ENCODE data around the gene RPP30.
"Not testable (repeated sequence)": the region's sequence is repeated elsewhere in the genome, so short reads cannot be mapped to it uniquely, and the experiment has no call there.

The RPP30 gene

DNA sequence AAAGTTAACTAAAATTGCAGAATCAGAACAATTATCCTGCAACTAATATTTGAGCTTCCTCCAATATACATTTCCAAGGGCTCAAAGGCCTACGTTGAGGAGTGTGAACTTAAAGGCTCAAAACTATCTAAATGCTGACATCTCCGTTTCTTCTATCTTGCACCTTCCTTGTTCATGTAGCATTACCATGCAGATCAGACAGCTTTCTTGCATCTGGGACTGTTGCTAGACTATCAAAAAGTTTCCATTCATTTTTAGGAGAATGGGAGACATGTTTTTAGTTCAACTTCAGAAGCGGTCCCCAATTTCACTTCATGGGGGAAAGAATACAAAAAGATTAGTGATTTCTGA, 46.2 kb downstream of the RPP30 start:
- DNase-seq = no peak

- DNase-seq = no peak
Observed at GRCh38 chr10:90919683-90920574, 48.2 kb downstream of the RPP30 start.

- DNase-seq = no peak
Observed at GRCh38 chr10:90920986-90921666, 49.4 kb downstream of the RPP30 start, which contains the start of gene ANKRD1. Gene ANKRD1, minus strand, starts transcription at chr10:90921087. Its CDS starts 60 bp downstream, at chr10:90921027.

DNA sequence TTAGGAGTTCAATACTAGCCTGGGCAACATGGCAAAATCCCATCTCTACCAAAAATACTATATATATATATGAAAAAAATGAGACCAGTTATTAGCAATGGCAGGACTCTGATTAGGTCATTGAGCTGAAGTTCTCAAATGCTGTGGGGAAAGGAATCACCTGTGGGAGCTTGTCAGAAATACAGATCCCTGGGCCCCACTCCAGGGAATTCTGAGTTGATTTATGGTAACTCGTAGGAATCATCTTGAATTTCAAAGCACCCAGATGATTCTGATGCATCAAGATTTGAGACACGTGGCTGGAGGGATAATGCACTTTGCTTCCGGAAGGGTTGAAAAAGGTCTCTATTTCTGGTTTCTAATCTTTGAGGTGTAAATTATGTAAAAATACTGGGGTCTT, 50.1 kb downstream of the RPP30 start:
- DNase-seq = no peak

DNA sequence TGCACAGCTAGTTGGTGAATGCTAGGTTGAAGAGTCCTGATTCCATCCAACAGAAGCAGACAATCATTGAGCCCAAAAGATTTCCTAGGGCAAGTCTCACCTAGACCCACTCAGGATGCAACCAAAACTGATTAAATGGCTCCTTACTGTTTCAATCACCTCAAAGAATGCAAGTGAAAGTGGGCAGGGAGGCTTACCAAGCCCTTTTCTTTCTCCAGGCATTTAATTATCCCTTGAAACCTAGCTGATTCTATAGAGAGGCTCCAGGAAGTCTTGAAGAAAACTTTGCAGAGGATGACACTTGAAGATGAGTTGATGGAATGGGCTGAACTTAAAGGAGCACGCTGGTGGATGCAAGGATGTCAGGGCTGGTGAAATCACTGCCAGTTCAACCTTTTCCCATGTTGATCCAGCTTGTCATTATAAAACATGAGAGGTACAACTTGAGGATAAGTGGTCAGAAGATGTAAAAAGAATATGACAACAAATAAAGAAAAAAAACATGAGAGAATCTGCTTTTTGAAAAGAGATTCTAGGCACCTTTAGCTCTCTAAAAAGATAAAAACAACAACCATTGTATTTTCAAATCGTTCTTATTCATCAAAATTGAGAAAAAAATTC, 51.4 kb downstream of the RPP30 start:
- no peak for DNase-seq

DNA sequence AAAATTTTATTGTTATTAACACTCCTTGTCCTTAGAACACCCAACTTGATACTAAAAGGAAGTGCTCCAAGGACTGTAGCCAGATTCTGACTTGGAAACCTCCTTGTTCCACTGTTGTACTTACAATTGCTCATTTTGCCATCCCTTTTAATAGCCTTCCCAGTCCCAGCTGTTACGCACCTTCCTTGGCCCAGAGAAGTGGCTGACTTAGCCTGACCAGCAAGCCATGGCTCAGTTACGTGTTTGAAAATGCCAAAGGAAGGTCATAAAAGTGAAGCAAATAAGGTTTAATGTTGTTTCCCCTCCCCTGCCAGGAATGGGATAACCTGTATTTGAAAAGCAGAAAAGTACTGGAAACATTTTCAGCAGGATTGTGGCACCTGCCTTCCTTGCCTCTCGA, 52.8 kb downstream of the RPP30 start:
- DNase-seq = no peak

GRCh38 chr10:90925079-90926029, 53.6 kb downstream of the RPP30 start:
- DNase-seq = no peak

DNA sequence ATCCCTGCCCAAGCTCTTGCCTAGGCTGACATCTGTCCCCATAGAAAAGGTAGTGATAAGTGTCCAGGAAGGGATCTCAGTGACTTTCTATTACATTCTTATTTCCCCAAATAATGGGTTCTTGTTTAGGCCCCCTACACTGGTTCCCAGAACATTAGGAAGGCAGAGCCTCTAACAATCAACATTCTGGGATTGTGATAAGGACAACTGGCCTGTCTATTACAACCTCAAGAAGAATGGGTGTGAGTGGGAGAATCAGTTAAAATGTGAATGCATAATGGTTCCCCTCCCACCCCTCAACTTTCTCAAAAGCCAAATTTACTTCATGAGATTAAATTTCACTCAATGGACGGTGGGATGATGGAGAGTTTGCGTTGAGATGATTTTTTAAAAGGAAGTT, 55.5 kb downstream of the RPP30 start:
- no peak for DNase-seq

GRCh38 chr10:90929179-90929578, 57.4 kb downstream of the RPP30 start:
- DNase-seq = no peak

DNA sequence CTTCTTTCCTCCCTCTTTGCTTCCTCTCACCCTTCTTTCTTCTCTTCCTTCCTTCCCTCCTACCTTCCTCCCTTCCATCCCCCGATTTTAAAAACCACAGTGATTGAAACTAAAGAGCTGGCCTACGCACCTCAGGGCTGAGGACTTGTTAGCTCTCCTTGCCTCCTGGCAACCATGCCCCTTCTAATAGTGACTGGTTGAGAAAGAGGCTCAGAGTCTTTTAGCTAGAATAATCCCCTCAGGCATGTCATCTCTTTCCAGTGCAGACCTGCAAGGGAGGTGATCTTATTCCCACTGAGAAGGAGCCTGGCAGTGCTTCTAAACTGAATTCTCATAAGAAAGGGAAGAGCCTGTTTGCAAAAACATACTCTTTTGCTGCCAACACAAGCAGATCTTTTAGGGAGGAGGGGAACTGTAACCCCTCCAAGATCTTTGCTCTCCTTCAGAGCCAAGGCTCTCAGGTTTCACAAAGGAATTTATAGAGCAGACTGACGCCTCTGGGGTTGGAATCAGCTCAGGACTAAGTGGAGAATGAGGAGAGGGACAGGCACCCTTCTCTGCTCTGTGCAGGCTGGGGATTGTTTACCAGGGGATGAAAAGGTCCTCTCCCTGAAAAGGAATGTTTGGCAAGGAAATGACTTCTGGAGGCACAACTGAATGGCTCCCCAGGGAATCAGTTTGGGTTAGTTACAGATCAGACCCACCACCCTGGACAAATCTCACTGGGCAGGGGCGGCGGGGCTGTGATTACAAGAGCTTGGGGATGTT, 58.5 kb downstream of the RPP30 start:
- DNase-seq = no peak

GRCh38 chr10:90930971-90931871, 59.4 kb downstream of the RPP30 start:
- DNase-seq = no peak

- DNase-seq = no peak
Observed at GRCh38 chr10:90935581-90936275, 64.0 kb downstream of the RPP30 start.

DNA sequence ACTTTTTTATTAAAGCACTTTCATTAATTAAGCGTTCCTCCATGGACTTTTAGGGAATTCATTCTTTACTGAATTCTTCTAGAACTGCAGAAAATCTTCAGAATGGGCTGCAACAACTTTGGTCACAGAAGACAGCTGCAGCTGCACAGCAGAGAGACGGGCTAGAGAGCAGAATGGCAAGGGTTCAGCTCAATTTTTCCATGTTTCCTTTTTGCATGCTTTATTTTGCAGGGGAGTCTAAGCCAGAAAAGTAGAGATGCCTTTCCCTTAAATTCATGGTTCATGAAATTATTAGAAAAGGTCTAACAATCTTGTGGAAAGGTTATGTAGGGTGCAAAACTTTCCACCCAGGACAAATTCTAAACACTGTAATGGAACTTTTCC, 64.5 kb downstream of the RPP30 start:
- DNase-seq = no peak

DNA sequence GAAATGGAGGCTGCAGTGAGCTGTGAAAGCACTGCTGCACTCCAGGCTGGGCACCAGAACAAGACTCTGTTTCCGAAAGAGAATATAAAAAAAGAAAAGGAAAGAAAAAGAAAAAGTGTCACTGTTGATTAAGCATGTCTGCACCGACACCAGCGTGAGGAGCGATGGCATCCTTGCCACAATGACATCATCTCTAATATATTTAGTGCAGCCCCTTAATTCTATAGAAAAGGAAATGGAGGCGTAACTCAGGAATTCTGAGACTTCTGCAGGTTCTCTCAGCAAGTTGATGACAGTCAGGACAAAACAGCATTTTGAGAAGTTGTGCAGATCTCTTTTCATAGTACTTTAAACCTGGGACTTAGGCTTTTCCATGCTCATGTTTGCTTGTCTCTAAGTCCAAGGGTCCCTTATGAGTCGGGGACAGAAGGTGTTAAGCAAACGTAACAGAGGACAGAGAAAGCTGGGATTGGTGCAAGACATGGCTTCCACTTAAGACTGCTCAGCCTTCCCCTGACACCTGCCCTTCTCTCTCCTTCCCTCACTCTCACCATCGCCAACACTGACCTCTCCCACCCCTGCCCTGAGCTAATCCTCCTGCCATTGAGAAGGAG, 66.0 kb downstream of the RPP30 start:
- no peak for DNase-seq

GRCh38 chr10:90939116-90939515, 67.3 kb downstream of the RPP30 start:
- DNase-seq = no peak

DNA sequence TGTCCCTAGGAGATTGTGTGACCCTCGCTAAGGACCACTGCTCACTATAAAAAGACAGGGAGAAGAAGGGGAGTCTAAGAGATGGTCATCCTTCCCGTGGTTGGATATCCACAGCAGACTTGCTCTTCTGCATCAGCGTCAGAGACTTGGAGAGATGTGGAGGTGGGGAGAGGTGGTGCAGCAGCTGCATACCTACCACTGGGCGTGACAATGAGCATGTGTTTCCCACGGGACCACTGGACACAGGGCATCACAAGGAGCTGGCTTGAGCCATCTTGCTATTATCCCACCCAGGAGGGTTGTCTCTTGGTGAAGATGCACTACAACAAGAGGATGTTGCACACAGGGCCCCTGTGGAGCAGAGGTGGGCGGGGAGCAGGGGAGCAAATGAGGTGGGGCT, 67.9 kb downstream of the RPP30 start:
- no peak for DNase-seq

GRCh38 chr10:90942980-90943379, 71.2 kb downstream of the RPP30 start:
- DNase-seq = not testable (repeated sequence)

DNA sequence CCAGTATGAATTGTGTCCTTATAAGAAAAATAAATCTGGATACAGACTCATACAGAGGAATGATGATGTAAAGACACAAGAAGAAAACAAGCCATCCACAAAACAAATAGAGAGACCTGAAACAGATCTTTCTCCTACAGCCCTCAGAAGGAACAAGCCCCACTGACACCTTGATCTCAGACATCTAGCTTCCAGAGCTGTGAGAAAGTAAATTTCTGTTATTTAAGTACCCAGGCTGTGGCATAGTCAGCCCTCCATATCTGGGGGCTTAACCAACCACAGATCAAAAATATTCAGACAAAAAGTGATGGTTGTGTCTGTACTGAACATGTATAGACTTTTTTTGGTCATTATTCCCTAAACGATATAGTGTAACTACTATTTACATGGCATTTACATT, 73.0 kb downstream of the RPP30 start:
- DNase-seq = no peak

DNA sequence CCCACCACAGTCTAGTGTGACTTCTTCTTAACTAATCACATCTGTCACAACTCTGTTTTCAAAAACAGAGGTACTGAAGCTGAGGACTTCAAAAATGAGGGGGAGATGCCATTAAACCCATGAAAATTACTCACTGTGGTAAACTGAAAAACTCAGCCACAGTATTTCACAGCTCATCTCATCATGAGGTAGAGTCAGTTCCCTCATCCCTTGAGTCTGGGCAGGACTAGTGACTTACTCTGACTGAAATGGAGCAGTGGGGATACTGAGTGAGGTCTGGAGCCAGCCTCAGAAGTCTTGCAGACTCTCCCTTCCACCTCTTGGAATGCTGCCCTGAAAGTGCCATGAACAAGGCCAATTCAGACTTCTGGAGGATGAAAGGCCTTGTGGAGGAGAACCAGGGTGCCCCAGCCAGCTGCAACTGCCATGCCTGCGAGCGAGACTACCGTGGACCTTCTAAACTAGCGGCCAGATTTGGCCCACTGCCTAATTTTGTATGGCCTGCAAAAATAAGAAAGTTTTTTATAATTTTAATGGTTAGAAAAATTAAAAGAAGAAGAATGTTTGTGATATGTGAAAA, 73.8 kb downstream of the RPP30 start:
- no peak for DNase-seq

All from activated CD4-positive, alpha-beta T cell treated with anti-CD3 and anti-CD28 coated beads for 4 hours (primary cell).